Sigmoid colon (tissue), 4 donors: ENCODE results near the gene FEZ2.

ENCODE experiments used
- EP300 ChIP-seq, 4 donors: sonication (generic); formaldehyde crosslinking; IDR thresholded peaks; one replicate each; pipeline ENCODE4 v1.6.1; 2017; ENCODE audit warnings: antibody characterized with exemption in 4 of 4
- POLR2A ChIP-seq, 2 donors: fragments of 450-650 bp; IDR thresholded peaks; one replicate each; pipeline ENCODE4 v1.6.1; 2016; ENCODE audit warnings: antibody characterized with exemption in 2 of 2, mild to moderate bottlenecking in 2 of 2, moderate library complexity in 2 of 2

GRCh38 chr2:36554531-36554930 is 43.4 kb downstream of the FEZ2 start:
- TF ChIP-seq EP300 (IDR thresholded peaks at IDR 0.05) (no peak), POLR2A (IDR thresholded peaks at IDR 0.05) (no peak)
